Measurements from ENCODE around the gene SCAF8. TPM values are rescaled to one million over a fixed set of nuclear protein-coding genes. Genes with fewer than 3 reads are reported as not detected.
"Not testable (repeated sequence)": the region's sequence is repeated elsewhere in the genome, so short reads cannot be mapped to it uniquely, and the experiment has no call there.

Gene SCAF8
- total RNA-seq, 2 experiments from 2014 or later = 34.3 to 36.1 TPM

DNA sequence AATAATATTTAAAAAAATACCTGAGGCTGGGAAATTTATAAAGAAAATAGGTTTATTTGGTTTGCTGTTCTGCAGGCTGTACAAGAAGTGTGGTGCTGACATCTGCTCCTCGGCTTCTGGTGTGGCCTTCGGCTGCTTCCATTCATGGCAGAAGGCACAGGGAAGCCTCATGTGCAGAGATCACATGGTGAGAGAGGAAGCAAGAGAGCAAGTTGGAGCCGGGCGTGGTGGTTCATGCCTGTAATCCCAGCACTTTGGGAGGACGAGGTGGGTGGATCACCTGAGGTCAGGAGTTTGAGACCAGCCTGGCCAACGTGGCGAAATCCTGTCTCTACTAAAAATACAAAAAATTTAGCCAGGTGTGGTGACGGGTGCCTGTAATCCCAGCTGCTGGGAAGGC lies 16.9 kb upstream of the SCAF8 start:
- H3K36me3 Mint-ChIP-seq, H3K27me3 Mint-ChIP-seq, H3K27ac Mint-ChIP-seq, H3K4me1 Mint-ChIP-seq, DNase-seq, ATAC-seq, H3K4me3 Mint-ChIP-seq, CTCF ChIA-PET: not testable (repeated sequence)
- H3K9me3 Mint-ChIP-seq (ENCODE audit: low read depth) = peaks cover 12% of the 10 kb centered on the region

DNA sequence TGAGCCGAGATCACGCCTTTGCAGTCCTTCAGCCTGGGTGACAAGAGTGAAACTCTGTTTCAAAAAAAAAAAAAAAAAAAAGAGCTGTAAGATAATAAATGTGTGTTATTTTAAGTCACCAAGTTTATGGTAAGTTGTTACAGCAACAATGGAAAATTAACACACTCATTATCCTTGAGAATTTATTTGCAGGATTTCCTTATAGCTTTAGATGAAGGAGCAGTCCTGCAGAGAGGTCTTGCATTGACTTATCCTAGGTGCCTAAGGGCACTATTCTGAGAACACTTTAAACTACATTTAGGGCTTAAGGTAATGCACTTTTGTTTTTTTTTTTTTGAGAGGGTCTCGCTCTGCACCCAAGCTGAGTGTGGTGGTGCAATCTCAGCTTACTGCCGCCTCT lies 13.8 kb upstream of the SCAF8 start:
- peaks cover 14% of the 10 kb centered on the region for H3K9me3 Mint-ChIP-seq (ENCODE audit: low read depth)
- no peak for DNase-seq
- H3K27ac Mint-ChIP-seq = no peak overlapping the region
- peaks cover 9% of the 10 kb centered on the region for H3K36me3 Mint-ChIP-seq
- peaks cover 4% of the 10 kb centered on the region for H3K27me3 Mint-ChIP-seq
- CTCF ChIA-PET = no interaction called here
- ATAC-seq = no peak
- no peak overlapping the region for H3K4me3 Mint-ChIP-seq
- peaks cover 2% of the 10 kb centered on the region for H3K4me1 Mint-ChIP-seq

DNA sequence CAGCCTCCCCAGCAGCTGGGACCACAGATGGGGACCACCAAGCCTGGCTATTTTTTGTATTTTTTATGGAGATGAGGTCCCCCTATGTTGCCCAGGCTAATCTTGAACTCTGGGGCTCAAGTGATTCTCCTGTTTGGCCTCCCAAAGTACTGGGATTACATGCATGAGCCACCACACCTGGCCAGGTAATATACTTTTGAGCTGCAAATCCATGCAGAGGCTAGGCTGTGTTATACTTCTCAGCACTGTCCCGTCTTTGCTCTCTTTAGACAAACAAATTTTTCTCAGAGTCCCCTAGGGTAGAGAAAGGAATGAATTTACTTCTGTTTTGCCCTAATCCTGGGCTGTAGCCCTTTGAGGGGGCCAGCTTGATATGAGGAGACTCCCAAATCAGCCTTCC lies 13.4 kb upstream of the SCAF8 start:
- ATAC-seq (no peak), DNase-seq (no peak)
- peaks cover 14% of the 10 kb centered on the region for H3K9me3 Mint-ChIP-seq (ENCODE audit: low read depth)
- CTCF ChIA-PET = no interaction called here
- H3K4me3 Mint-ChIP-seq = no peak overlapping the region
- peaks cover 4% of the 10 kb centered on the region for H3K27me3 Mint-ChIP-seq
- peaks cover 2% of the 10 kb centered on the region for H3K4me1 Mint-ChIP-seq
- peaks cover 9% of the 10 kb centered on the region for H3K36me3 Mint-ChIP-seq
- no peak overlapping the region for H3K27ac Mint-ChIP-seq

DNA sequence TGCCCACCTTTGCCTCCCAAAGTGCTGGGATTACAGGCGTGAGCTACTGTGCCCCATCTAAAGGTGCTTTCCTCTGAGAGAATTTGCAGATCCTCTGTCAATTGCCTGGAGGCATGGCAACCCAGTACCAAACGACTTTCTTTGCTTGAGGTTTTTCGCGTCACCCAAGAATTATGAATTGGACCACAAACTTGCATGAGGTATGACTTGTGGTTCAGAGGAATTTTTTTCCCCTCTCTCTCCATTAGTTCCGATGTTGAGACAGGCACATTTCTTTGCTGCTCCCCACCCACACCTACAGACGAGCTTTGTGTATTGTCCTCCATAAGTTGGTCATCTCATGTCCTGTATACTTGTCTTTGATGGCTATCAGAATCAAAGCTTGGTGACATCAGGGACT lies 11.8 kb upstream of the SCAF8 start:
- peaks cover 2% of the 10 kb centered on the region for H3K4me1 Mint-ChIP-seq
- peaks cover 9% of the 10 kb centered on the region for H3K36me3 Mint-ChIP-seq
- CTCF ChIA-PET = no interaction called here
- H3K9me3 Mint-ChIP-seq (ENCODE audit: low read depth) = peaks cover 14% of the 10 kb centered on the region
- no peak overlapping the region for H3K27ac Mint-ChIP-seq
- H3K27me3 Mint-ChIP-seq = peaks cover 4% of the 10 kb centered on the region
- DNase-seq (no peak), ATAC-seq (no peak)
- H3K4me3 Mint-ChIP-seq = no peak overlapping the region

DNA sequence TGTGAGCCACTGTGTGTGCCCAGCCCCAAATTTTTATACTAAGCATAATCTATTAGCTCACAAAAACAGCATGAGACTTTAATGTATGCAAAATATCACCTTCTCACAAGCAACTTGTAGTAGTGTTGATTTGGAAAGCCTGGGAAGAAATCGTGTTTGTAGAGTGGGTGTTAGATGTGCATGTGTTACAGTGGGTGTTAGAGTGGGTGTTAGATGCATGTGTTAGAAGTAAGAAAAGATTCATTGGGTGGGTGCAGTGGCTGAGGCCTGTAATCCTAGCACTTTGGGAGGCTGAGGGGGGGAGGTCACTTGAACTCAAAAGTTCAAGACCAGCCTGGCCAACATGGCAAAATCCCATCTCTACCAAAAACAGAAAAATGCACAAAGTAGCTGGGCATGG lies 6.3 kb upstream of the SCAF8 start:
- CTCF ChIA-PET = no interaction called here
- no peak for ATAC-seq

DNA sequence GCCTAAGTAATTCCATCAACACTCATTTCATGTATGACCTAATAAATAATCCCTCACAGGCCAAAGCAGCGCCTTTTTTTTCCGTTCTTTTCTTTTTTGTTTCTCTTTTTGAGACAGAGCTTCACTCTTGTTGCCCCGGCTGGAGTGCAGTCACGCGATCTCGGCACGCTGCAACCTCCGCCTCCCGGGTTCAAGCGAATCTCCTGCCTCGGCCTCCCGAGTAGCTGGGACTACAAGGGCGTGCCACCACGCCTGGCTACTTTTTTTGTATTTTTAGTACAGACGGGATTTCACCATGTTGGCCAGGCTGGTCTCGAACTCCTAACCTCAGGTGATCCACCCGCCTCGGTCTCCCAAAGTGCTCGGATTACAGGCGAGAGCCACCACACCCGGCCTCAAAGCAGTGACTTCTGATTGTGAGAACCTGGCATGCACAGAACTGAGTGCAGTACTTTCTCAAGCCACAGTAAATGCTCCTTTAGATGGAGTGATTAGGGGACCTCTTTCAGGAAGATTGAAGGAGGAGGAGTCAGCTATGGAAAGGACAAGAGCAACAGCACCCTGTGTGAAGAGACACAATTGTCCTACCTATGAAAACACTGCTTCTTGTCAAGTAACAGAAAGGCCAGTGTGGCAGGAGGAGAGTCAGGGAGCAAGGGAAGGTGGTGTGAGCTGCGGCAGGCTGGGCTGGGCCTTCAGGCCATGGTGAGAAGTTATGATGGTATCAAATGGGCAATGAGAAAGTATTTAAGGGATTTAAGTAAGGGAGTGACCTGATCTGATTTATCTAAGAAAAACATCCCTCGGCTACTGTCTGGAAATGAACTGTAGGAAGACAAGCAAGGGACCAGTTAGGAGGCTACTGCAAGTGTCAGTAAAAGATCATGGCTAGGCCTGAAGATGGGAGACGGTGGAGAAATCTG lies 1.7 kb upstream of the SCAF8 start:
- peaks cover 26% of the 10 kb centered on the region for H3K4me1 Mint-ChIP-seq
- peaks cover 2% of the 10 kb centered on the region for H3K36me3 Mint-ChIP-seq
- ATAC-seq (no peak), DNase-seq (no peak)
- no peaks in the 10 kb centered on the region for H3K9me3 Mint-ChIP-seq (ENCODE audit: low read depth)
- no peak overlapping the region for H3K27ac Mint-ChIP-seq
- H3K4me3 Mint-ChIP-seq = no peak overlapping the region
- CTCF ChIA-PET = interaction anchor here (0.5 to 1.3 kb wide), 3 partner anchors 9 to 63 kb away, joined by 3 to 4 read pairs (median 3); no protein-coding TSS in a partner anchor
- H3K27me3 Mint-ChIP-seq = no peaks in the 10 kb centered on the region

More for the DNA sequence above, 6.3 kb upstream of the SCAF8 start:
- H3K36me3 Mint-ChIP-seq = no peaks in the 10 kb centered on the region
- no peaks in the 10 kb centered on the region for H3K9me3 Mint-ChIP-seq (ENCODE audit: low read depth)
- H3K4me1 Mint-ChIP-seq = peaks cover 3% of the 10 kb centered on the region
- no peak for DNase-seq
- no peak overlapping the region for H3K27ac Mint-ChIP-seq
- no peaks in the 10 kb centered on the region for H3K27me3 Mint-ChIP-seq
- H3K4me3 Mint-ChIP-seq = no peak overlapping the region

DNA sequence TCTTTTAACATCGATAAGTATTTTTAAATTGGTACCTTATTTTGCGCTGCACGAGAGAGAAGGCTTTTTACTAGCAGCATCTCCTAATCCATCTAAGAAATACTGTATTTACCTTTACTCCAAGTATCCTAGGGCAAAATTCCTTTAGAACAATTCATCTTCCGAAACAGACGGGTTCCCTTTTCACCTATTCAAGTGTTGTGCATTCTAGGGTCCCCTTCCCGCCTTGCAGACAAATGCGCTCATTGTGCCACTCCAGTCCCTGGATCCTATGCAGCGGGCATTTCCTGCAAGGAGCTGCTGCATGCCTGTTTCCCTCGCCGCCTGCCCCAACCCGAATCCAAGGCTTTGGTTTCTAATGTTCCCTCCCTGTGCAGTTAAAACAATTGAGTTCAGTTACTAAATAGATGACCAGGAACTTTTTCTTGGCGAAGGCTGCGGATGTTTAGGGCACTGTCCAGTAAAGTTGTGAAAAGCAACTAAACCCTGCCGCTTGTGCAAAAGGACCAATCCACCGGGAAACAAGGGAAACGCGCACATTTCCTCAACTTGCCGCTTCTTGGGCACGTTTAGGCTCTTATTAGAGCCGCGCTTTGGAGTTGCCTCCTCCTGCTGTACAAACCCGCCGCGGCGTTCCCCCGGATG lies 556 bp upstream of the SCAF8 start:
- Mint-ChIP-seq H3K27me3 (no peaks in the 10 kb centered on the region), H3K36me3 (peaks cover 5% of the 10 kb centered on the region), H3K4me3 (peak overlapping the region; percentile 81), H3K4me1 (peaks cover 35% of the 10 kb centered on the region), H3K9me3 (ENCODE audit: low read depth) (no peaks in the 10 kb centered on the region), H3K27ac (peak overlapping the region; percentile 88)
- peak; percentile 49 for DNase-seq
- CTCF ChIA-PET = no interaction called here
- ATAC-seq = no peak

DNA sequence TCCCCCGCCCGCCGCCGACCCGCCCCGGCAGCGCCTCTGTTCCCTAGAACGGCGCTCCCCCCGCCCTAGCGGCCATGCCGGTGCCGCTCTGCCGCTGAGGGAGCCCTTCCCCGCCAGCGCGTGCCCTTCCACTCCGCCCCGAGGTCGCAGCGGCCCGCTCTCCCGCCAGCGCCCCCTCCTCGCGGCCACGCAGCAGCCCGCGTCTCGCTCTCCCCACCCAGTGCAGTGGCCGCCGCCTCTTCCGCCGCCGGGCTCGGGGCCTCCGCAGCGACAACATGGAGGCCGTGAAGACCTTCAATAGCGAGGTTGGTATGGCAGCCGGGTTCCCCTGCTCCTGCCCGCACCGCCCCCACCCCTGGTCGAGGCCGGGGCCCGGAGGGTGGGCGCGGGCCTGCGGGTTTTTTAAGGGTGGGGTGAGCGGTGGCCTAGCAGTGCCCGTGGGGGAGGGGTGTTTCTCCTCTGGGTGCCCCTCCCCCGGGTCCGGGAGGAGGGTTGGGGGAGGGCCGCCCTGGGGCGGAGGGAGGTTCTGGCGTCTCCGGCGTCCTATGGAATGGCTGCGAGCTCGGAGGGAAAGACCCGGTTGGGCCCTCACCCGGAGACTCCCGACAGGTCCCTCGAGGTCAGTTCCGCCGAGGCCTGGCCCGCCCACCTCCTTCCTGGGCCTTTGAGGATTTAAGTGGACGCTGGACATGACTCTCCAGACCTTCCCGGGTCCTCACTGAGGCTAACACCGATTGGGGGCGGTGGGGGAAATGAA lies 588 bp downstream of the SCAF8 start:
- CTCF ChIA-PET = interaction anchor here (0.8 to 1.3 kb wide), 4 partner anchors 12 to 72 kb away, joined by 3 to 4 read pairs (median 4); no protein-coding TSS in a partner anchor
- H3K27me3 Mint-ChIP-seq = no peaks in the 10 kb centered on the region
- H3K4me1 Mint-ChIP-seq = peaks cover 45% of the 10 kb centered on the region
- H3K27ac Mint-ChIP-seq = peak overlapping the region; percentile 85
- no peaks in the 10 kb centered on the region for H3K9me3 Mint-ChIP-seq (ENCODE audit: low read depth)
- peak; percentile 94 for DNase-seq
- peaks cover 5% of the 10 kb centered on the region for H3K36me3 Mint-ChIP-seq
- peak; percentile 86 for ATAC-seq
- peak overlapping the region; percentile 81 for H3K4me3 Mint-ChIP-seq

DNA sequence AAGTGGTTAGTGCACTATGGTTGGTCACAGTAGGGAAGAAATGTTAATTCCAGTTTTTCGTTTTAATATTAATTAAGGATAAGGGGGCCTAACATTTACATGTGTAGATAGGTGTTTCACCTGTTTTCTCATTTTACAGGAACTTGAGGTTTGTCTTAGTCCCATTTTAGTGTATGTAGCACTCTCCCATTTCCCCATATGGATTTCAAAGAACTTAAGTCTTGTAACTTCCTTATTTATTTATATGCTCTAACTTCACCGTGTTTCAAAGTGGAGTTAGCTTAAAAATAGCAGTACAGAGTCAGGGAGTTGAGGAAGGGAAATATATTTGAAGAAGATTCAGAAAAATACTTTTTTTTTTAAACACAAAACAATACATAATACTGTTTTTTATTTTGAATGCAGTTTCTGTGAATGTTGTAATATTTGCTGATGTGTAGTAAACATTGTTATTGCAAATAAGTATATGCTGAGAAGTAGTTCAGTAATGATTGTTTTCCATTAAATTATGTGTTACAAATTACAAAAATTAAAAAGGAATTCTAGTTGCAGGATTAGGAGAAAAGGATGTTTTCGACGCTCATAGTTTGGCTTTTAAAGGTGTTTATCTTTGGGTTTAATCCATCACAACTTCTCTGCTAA lies 3.5 kb downstream of the SCAF8 start:
- Mint-ChIP-seq H3K4me3 (no peak overlapping the region), H3K9me3 (ENCODE audit: low read depth) (no peaks in the 10 kb centered on the region), H3K27me3 (no peaks in the 10 kb centered on the region), H3K36me3 (peaks cover 15% of the 10 kb centered on the region), H3K4me1 (peaks cover 49% of the 10 kb centered on the region), H3K27ac (no peak overlapping the region)
- CTCF ChIA-PET = interaction anchor here (0.6 kb wide), 1 partner anchor 1696 kb away, joined by 3 read pairs; no protein-coding TSS in a partner anchor
- ATAC-seq (no peak), DNase-seq (no peak)

DNA sequence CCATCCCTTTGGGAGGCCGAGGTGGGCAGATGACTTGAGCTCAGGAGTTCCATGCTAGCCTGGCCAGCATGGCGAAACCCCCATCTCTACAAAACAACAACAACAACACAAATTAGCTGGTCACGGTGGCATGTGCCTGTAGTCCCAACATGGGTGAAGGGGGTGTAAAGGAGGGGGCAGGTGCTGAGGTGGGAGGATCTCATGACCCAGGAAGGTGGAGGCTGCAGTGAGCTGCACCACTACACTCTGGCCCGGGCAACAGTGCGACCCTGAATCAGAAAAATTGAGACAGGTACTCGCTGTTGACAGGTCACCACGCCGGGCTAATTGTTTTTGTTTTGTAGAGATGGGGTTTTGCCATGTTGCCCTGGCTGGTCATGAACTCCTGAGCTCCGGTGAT lies 4.2 kb downstream of the SCAF8 start:
- Mint-ChIP-seq H3K36me3 (peaks cover 17% of the 10 kb centered on the region), H3K4me1 (peaks cover 44% of the 10 kb centered on the region), H3K9me3 (ENCODE audit: low read depth) (no peaks in the 10 kb centered on the region), H3K27me3 (no peaks in the 10 kb centered on the region), H3K27ac (peak overlapping the region; percentile 32), H3K4me3 (no peak overlapping the region)
- ATAC-seq = no peak
- CTCF ChIA-PET = no interaction called here
- no peak for DNase-seq

DNA sequence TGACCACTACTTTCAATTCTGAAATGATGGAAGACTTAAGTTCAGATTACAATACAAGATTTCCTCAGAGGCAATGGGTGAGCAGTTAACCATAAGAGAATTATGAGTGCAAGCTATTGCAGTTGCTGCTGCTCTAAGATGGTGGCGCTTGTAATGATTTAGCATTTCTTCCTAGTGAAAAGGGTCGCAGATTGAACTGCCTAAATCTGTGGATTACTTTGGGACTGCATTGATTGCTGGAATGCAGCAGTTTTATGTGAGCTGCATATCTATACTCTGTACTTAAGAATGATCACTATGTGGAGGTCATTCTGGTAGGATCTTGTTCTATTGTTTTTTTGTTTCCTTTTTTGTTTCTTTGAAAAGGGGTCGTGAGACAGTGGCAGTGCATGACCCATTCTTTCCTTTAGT lies 5.3 kb downstream of the SCAF8 start:
- Mint-ChIP-seq H3K27me3 (no peaks in the 10 kb centered on the region), H3K4me1 (peaks cover 43% of the 10 kb centered on the region), H3K4me3 (no peak overlapping the region), H3K9me3 (ENCODE audit: low read depth) (no peaks in the 10 kb centered on the region), H3K36me3 (peaks cover 22% of the 10 kb centered on the region), H3K27ac (peak overlapping the region; percentile 49)
- ATAC-seq (no peak), DNase-seq (no peak)
- CTCF ChIA-PET = no interaction called here

DNA sequence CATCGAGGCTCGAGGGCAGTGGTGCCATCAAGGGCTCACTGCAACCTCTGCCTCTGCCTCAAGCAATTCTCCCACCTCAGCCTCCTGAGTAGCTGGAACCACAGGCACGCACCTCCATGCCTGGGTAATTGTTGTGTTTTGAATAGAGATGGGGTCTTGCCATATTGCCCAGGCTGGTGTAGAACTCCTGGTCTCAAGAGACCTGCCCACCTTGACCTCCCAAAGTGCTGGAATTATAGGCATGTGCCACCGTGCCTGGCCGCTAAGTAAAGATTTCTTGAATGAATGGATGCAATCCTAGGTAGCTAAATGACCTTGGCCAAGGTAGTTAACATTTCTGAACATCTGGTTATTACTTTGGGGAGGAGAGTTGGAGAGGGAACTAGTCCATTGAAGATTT lies 7.4 kb downstream of the SCAF8 start:
- Mint-ChIP-seq H3K9me3 (ENCODE audit: low read depth) (no peaks in the 10 kb centered on the region), H3K4me1 (peaks cover 40% of the 10 kb centered on the region), H3K27ac (no peak overlapping the region), H3K4me3 (no peak overlapping the region), H3K36me3 (peaks cover 27% of the 10 kb centered on the region), H3K27me3 (no peaks in the 10 kb centered on the region)
- no peak for ATAC-seq
- CTCF ChIA-PET = no interaction called here
- no peak for DNase-seq

DNA sequence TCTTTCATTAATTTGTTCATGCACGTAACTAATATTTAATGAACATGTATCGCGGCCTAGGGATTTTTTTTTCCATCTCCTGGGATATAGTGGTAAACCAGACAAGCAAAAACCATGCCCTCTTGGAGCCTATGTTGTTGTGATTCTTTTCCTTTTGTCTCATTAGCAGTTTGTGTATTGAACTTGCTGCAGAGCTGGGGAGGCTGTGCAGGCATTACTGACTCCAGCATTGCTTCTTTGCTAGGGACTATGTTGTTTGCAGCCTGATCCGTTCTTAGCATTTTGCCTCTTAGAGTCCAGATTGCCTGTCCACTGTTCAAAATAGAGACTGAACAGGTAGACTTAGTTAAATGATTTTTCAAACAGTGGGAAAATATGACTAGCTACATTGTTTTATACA lies 9.7 kb downstream of the SCAF8 start:
- ATAC-seq (no peak), DNase-seq (no peak)
- Mint-ChIP-seq H3K4me1 (peaks cover 25% of the 10 kb centered on the region), H3K9me3 (ENCODE audit: low read depth) (no peaks in the 10 kb centered on the region), H3K27ac (no peak overlapping the region), H3K36me3 (peaks cover 30% of the 10 kb centered on the region), H3K27me3 (no peaks in the 10 kb centered on the region), H3K4me3 (no peak overlapping the region)
- CTCF ChIA-PET = no interaction called here

Data from activated CD8-positive, alpha-beta memory T cell treated with anti-CD3 and anti-CD28 coated beads, Interleukin-2, amount 10 ng/mL, durations not matched to agents 7 days and 5 days (primary cell).